CD4-positive, alpha-beta T cell treated with Interleukin-15 for 4 hours (primary cell): ENCODE data around the gene DUS1L.
A peak's percentile ranks its signal among the peaks of the same experiment; 100 is the strongest.

ENCODE experiments used
- DNase-seq: peaks from one replicate; pipeline ENCODE4 v3.0.0-alpha.2; 2020; ENCODE audit warnings: low spot score

Gene DUS1L

DNA sequence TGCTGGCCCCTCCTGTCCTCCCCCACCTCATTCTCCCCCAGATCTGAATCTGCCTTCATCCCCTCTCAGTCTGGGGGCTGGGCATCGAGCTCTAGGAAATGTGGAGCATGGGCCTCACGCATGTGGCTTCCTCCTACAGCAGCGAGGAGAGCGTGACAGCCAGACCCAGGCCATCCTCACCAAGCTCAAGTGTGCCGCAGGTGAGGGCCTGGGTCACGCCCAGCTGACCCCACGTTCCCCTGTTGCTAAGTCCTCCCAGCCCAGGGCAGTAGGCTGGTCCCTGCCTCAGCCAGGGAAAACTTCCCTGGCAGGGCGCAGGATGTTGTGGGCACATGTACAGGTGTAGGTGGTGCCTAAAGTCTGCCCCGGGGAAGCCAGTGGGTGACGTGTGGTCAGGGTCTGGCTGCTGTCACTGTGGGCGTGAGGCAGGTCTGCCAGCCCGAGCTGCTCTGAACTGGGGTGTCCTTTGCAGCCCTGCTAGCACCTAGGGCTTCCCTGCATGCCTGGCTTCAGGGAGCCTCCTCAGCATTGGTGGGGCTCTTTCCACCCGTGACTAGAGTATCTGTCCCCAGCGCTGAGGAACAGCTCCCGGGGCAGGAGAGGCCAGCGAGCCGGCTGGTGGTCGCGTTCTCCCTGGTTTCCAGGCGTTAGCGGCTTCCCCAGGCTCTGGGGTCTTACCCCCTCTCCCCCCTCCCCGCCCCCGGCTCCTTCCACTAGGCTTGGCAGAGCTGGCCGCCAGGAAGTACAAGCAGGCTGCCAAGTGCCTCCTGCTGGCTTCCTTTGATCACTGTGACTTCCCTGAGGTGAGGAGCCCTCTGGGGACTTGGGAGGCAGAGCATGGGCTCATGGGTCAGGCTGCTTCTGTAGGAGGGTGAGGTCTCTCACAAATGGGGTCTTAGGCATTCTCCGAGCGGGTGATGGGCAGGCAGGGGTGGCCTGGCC lies 10.3 kb downstream of the DUS1L start:
- no peak for DNase-seq

DNA sequence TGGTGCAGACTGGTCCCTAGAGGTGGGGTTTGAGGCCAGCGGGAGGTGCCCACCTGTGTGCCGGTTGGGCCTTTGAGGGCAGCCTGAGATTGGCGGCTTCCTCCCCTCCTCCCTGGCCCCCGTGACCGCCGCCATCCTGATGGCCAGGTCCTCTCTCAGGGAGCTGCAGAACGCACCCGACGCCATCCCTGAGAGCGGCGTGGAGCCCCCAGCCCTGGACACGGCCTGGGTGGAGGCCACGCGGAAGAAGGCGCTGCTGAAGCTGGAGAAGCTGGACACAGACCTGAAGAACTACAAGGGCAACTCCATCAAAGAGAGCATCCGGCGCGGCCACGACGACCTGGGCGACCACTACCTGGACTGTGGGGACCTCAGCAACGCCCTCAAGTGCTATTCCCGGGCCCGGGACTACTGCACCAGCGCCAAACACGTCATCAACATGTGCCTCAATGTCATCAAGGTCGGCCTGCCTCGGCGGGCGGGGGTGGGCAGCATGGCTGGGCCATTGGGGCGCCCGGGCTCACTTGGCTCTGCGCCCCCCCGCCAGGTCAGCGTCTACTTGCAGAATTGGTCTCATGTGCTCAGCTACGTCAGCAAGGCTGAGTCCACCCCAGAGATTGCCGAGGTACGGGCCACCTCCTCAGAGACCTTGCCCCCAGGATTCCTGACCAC lies 11.1 kb downstream of the DUS1L start:
- DNase-seq, result no peak

DNA sequence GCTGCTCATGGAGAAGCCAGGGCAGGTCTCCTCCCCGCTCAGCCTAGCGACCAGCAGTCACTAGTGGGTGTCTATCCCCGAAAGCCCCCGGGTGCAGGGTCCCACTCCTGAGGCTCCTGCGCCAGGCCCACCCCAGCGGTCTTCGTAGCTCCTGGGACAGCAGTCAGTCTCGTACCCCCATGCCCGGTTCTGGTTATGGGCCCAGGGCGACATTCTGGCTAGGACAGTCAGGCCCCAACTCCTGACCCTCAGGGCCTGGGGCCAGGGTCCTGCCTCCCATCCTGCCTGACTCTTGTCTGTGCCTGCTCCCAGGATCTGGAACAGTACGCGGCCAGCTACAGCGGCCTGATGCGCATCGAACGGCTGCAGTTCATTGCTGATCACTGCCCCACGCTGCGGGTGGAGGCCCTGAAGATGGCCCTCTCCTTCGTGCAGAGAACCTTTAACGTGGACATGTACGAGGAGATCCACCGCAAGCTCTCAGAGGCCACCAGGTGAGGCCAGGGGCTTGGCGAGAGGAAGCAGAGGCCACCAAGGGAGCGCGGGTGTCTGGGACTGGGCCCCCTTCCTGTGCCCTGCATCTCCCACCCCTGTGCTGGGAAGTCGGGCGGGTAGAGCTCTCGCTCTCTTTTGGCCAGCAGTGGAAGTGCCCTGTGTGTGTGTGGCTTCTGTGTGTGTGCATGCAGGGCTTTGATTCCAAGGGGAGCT lies 11.9 kb downstream of the DUS1L start:
- DNase-seq, result no peak

DNA sequence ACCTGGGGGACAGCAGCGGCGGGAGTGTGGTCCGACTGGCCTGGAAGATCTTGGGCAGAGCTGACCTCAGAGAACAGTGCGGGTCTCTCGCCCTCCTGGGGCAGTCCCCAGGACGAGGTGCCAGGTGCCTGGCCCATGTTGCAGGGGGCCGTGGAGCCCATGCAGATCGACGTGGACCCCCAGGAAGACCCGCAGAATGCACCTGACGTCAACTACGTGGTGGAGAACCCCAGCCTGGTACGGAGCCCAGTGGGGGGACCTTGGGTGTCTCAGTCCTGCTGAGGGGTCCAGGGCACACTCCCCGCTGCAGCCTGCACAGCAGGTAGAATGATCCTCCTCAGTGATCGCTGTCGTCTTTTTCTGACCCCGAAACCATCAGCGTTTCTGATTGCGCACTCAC lies 12.5 kb downstream of the DUS1L start:
- no peak for DNase-seq

GRCh38 chr17:82052638-82053059 lies 13.0 kb downstream of the DUS1L start:
- DNase-seq, result no peak

DNA sequence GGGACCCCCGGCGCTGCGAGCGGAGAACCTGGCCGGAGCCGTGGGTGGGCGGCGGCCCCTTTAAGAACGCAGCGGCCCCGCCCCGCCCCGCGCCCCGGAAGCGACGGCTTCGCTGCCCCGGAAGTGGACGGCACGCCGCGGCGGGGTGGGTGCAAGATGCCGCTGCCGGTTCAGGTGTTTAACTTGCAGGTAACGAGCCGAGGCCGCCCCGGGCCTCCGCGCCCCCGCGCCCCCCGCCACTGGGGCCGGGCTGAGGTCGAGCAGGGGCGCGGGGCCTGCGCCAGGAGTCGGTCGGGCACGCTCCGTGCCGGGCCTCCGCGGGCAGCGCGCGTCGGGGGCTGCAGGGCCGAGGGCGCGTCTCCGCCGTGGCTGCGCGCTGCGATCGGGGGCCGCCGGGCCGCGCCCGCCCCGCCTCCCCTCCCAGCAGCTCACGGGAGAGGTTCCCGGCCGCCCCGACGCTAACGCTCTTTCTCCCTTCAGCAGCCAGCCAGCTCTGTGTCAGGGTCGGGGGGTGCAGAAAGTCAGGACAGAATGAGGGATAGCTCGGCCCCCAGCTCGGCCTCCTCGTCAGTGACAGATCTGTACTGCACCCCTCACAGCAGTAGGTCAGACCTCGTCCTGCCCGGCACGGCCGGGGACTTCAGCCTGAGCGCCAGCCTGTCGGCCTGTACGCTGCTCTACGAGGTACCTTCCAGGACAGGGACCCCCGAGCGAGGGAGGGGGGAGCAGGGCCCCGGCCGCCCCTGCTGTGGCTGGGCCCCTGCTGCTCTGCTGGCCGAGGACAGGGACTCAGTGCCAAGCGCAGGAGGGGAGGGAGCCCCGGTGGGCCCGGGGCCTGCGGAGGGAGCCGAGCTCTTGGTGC lies 13.6 kb downstream of the DUS1L start, which contains the start of the genes GPS1 and RFNG:
TSS of gene GPS1 (plus strand) at position 123 of the 862 bp plus-strand sequence. CDS start at position 157, 34 bp downstream.
TSS of gene RFNG (minus strand) at position 36 of the 862 bp plus-strand sequence. CDS start 45 bp downstream, outside the sequence.
- peak; percentile 76 for DNase-seq

GRCh38 chr17:82050761-82051641 lies 14.6 kb downstream of the DUS1L start:
- no peak for DNase-seq

DNA sequence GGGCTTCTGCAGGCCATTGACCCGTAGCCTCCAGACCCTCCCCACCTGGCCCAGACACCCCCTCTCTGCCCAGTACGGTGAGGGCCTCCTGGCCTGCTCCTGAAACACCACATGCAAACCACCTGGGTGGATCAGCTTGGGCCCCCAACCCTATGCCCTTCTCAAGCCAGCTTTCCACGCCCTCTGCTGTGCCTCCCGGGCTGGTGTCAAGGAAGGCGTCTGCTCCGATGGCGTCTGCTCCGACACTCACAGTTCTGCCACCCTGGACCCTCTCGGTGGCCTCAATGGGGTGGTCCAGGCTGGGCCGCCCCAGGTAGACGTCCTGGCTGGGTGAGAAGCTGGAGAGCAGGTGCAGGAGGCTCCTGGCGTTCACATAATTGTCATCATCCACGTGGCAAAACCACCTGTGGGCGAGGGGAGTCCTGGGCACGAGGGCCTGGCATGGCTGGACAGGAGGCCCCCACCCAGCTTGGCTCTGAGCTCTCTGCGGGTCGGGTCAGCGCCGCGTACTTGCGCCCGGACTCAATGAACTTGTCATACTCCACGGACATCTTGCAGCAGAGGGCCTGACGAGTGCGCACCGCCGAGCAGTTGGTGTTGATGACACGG lies 15.3 kb downstream of the DUS1L start:
- no peak for DNase-seq

DNA sequence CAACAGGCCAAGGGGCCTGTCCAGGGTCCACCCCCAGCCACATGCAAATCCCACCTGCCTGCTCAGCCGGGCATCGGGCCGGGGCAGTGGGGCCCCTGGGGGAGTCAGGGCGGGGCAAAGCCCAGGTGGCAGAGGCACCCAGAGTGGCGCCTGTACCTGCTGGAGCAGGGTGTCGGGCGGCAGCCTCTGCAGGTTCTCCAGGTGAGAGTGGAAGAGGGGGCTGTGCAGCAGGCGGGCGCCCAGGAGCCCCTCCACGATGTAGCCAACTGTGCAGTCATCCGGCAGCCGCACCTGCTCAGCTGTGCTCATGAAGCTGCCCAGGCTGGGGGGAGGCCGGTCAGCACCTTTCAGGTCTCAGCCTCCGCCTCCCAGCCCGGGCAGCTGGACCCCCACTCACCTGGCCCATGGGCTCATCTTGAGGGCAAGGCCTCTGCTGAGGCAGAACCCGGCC lies 16.1 kb downstream of the DUS1L start:
- DNase-seq, result no peak

- DNase-seq, result no peak
These were observed 16.5 kb downstream of the DUS1L start for GRCh38 chr17:82049106-82049505.

DNA sequence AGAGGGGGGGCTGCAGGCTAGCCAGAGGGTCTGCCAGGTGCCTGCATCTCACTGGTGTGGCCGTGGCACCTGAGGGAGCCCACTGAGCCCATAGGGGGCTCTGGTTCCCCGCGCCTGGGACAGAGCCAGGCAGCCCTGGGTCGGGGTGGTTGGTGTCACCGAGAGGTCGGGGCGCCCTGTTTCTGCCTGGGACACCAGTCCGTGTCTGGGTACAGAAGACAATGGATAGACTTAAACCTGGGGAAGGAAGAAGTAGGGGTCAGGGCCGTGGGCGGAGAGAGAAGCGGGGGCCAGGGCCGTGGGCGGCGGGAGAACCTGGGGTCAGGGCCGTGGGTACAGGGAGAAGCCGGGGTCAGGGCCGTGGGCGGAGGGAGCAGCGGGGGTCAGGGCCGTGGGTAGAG lies 17.0 kb downstream of the DUS1L start:
- no peak for DNase-seq

- no peak for DNase-seq
These were observed 17.6 kb downstream of the DUS1L start for GRCh38 chr17:82047914-82048570.

DNA sequence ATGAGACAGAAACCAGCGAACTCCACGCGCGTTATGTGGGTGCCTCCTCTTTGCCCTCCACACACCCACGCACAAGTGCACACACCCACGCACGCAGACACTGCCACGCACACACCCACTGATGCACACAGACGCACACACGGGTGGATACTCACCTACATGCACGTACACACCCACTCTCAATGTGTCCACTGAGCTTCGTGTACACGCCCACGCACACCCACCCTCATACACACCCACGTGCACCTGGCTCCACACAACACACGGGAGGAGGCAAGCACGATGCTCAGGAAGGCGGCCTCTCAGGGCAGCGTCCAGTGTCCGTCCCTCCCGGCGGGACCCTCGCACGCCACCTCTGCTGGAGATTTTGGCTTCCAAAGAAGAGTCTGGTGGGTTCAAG lies 18.2 kb downstream of the DUS1L start:
- DNase-seq, result no peak

- DNase-seq, result no peak
These were observed 18.7 kb downstream of the DUS1L start for GRCh38 chr17:82046903-82047302.

- DNase-seq, result no peak
These were observed 19.6 kb downstream of the DUS1L start for GRCh38 chr17:82045936-82046484.

DNA sequence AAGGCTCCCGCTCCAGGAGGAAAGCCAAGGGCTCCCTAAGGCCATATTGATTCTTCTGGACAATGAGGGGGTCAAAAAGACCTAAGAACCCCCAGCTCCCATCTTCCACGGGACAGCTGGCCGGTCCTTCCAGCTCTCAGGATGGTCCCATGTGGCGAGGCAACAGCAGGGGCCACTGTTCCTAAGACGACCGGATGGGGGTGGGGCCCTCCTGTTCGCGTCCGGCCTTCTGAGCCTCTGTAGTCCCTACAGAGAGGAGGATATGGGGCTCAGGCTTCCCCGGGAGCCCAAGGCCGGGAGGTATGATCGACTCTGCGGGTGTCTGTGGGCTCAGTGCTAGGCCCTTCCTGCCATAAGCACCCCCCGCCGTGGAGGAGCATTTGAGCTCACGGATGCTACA lies 22.1 kb downstream of the DUS1L start:
- no peak for DNase-seq

- no peak for DNase-seq
These were observed 23.0 kb downstream of the DUS1L start for GRCh38 chr17:82042649-82043048.

- no peak for DNase-seq
These were observed 24.3 kb downstream of the DUS1L start for GRCh38 chr17:82041144-82041814.
